DMS153 treated with DMSO at 0.1 percent for 48 hours (cell line): ENCODE measurements around the gene UBE2Z.
"Not testable (repeated sequence)": the region's sequence is repeated elsewhere in the genome, so short reads cannot be mapped to it uniquely, and the experiment has no call there.

ENCODE experiments used
- DNase-seq: peaks from one replicate; lab custom pipeline; 2025; ENCODE audit not compliant: unreplicated experiment; lab: John Stamatoyannopoulos, UW

Gene UBE2Z

DNA sequence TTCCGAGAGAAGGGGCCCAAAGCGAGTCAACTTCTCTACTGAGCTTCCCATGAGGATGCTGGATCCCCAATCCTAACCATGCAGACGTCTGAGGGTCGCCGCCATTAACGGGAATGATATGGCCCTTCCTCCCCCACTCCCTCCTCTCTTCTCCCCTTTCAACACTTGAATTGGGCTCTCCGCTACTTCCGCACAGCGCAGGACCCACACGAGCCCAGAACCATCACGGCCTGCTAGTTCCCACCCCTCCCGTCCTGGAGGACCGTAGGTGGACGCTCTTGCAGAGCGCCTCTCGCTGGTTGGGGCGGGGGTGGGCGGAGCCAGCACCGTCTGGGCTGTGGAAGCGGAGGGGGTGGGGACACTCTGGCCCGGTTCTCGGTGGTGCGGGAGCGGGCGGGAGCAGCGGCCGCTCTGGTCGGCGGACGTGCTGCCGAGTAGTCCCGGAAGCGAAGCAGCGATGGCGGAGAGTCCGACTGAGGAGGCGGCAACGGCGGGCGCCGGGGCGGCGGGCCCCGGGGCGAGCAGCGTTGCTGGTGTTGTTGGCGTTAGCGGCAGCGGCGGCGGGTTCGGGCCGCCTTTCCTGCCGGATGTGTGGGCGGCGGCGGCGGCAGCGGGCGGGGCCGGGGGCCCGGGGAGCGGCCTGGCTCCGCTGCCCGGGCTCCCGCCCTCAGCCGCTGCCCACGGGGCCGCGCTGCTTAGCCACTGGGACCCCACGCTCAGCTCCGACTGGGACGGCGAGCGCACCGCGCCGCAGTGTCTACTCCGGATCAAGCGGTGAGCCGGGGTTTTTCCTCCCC lies at the start of gene UBE2Z:
TSS of gene UBE2Z (plus strand) at position 361 of the 797 bp plus-strand sequence. CDS start at position 458, 97 bp downstream.
- peak; percentile 85 for DNase-seq

- no peak for DNase-seq
These were observed 48.2 kb upstream of the UBE2Z start for GRCh38 chr17:48860034-48860433.

GRCh38 chr17:48860456-48860855 lies 47.8 kb upstream of the UBE2Z start:
- no peak for DNase-seq

- no peak for DNase-seq
These were observed 39.2 kb upstream of the UBE2Z start for GRCh38 chr17:48868916-48869500.

- DNase-seq: no peak
These were observed 38.3 kb upstream of the UBE2Z start for GRCh38 chr17:48869821-48870318.

DNA sequence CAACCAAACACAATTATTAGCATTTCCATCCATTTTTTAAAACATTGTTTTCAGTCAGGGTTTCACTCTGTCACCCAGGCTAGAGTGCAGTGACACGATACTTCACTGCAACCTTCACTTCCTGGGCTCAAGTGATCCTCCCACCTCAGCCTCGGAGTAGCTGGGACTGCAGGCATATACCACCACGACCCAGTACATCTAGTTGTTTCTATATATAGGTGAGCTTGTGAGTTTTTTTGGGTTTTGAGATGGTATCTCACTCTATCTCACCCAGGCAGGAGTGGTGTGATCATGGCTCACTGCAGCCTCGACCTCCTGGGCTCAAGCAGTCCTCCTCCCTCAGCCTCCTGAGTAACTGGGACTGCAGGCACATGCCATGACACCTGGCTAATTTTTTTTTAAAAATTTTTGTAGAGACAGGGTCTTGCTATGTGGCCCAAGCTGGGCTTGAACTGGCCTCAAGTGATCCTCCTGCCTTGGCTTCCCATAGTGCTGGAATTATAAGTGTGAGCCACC lies 37.1 kb upstream of the UBE2Z start:
- no peak for DNase-seq

- DNase-seq: no peak
These were observed 36.5 kb upstream of the UBE2Z start for GRCh38 chr17:48871551-48872351.

GRCh38 chr17:48872409-48872808 lies 35.8 kb upstream of the UBE2Z start:
- not testable (repeated sequence) for DNase-seq

DNA sequence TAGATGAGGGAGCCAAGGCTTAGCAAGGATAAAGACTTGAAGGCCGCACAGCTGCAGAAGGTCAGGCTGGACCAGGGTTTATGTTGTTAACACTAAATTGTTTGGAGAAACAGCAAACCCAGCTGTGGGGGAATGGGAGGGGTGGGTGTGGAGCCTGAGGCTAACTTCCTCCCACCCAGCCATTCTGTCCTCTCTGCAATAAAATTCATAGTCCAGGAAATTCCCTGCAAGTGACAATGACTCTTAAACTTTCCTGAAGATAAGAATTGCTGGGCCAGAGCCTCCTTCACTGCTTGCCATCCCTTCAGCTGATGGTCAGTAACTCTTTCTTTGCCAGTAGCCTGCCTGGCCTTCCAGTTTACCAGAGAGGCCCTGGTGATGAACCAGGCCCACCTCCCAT lies 35.0 kb upstream of the UBE2Z start:
- DNase-seq: no peak

GRCh38 chr17:48873696-48874443 lies 34.3 kb upstream of the UBE2Z start:
- DNase-seq: no peak

DNA sequence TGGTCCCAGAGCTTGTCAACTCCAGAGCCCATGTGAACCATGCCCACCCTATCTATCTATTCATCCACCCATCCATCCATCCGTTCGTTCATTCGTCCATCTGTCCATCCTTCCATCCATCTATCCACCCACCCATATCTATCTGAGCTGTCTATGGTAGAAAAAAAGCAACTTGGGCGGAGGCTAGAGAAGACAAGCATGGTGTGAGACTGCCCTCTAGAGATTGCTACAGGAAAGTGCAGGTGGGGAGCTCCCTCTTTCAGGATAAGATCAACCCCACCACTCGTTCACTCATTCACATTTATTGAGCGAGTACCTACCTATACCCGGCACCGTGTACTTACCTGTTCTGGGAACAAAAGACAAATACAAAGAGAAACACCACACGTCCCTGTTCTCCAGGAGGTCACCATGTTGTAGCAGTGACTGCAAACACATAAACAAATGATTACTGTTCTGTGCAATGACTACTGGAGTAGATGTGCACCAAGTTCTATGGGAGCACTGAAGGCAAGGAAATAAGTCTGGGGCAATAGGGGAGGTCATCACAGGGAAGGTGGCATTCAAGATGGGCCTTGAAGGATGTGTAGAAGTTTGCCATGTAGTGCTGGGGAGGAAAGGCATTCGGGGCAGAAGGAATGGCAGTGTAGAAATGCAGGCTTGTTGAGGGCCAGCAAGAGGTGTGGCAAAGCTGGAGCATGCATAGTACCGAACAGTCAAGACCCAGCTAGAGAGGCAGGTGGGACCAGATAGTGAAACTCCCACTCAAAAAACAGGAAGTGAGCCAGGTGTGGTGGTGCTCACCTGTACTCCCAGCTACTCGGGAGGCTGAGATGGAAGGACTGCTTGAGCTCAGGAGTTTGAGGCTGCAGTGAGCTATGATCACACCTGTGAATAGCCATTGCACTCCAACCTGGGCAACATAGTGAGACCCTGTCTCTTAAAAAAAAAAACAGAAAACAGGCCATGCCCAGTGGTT lies 29.0 kb upstream of the UBE2Z start:
- peak; percentile 70 for DNase-seq

- DNase-seq: no peak
These were observed 25.9 kb upstream of the UBE2Z start for GRCh38 chr17:48882272-48882671.

DNA sequence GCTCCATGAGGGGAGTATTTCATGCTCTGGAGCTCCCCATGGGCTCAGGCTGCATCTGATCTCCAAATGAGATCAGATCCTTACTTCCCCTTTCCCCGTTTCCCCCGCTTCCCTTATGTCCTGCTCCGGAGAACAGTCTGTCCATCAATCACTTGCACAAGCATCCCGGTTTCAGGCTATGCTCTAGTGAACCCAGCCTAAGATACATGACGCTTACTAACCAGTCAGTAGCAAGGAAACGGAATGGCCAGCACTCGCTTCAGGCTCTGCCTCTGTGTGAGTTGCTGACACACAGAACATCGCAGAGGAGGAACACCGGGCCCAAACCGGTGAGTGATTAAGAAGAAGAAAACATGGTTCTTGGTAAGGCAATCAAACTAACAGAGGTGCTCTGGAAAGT lies 25.0 kb upstream of the UBE2Z start:
- no peak for DNase-seq

- DNase-seq: no peak
These were observed 18.1 kb upstream of the UBE2Z start for GRCh38 chr17:48890086-48890485.

- DNase-seq: no peak
These were observed 15.1 kb upstream of the UBE2Z start for GRCh38 chr17:48892940-48893645.

DNA sequence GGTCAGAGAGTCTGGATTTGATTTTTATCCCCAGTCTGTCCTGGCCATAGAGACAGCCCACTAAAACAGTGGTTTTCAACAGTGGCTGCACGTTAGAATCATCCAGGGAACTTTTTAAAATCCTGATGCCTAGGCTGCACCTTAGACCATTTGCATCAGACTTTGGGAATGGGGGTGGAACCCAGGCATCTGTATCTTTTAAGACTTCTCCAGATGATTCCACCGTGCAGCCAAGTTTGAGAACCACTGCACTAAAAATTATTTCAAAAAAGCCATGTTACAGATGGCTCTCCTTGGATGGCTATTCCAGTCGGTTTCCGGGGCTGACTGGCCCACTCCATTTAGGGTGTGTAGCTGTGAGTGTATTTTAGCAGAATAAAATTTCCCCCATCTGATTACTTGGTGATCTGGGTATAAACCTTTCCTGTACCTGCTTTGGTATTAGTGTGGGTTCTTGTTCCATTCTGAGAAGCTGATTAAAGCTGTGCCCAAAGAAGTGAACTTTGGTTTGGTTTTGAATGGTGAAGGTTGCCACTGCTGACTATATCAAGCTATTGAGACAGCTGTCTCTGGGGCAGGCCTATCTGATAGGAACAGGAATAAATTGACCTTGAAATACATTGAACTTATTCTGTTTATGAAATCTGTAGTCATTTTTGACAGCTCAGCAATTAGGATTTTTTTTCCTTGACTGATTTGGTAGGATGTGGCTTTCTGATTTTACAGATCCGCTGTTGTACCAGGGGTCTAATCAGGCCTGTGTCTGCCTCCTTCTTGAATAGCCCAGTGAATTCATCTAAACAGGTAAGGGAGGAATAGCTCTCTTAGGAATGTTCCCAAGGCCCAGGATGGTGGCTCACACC lies 14.3 kb upstream of the UBE2Z start:
- no peak for DNase-seq

- DNase-seq: no peak
These were observed 13.3 kb upstream of the UBE2Z start for GRCh38 chr17:48894886-48895285.

- no peak for DNase-seq
These were observed 7.0 kb upstream of the UBE2Z start for GRCh38 chr17:48901241-48901640.
